ENCODE measurements around the gene SEMA4C.
"Not testable (repeated sequence)": the region's sequence is repeated elsewhere in the genome, so short reads cannot be mapped to it uniquely, and the experiment has no call there.

SEMA4C gene

GRCh38 chr2:96864343-96865091, 5.4 kb downstream of the SEMA4C start:
- DNase-seq: no peak

- no peak for DNase-seq
Measured at GRCh38 chr2:96863575-96864342, 6.1 kb downstream of the SEMA4C start.

GRCh38 chr2:96863056-96863455, 6.8 kb downstream of the SEMA4C start:
- DNase-seq: not testable (repeated sequence)

- DNase-seq: no peak
Measured at GRCh38 chr2:96861074-96861473, 8.8 kb downstream of the SEMA4C start.

GRCh38 chr2:96860065-96861029, 9.5 kb downstream of the SEMA4C start:
- DNase-seq: no peak

- DNase-seq: no peak
Measured at GRCh38 chr2:96859681-96860064, 10.2 kb downstream of the SEMA4C start.

- no peak for DNase-seq
Measured at GRCh38 chr2:96859099-96859649, 10.7 kb downstream of the SEMA4C start.

GRCh38 chr2:96857667-96858372, 12.1 kb downstream of the SEMA4C start, which contains the start of gene ANKRD39:
Gene ANKRD39 (minus strand): TSS chr2:96858016. CDS start chr2:96857987, 29 bp downstream.
- peak; percentile 95 for DNase-seq

- DNase-seq: no peak
Measured at GRCh38 chr2:96856776-96857666, 12.9 kb downstream of the SEMA4C start.

- no peak for DNase-seq
Measured at GRCh38 chr2:96853321-96853720, 16.6 kb downstream of the SEMA4C start.

GRCh38 chr2:96852667-96853066, 17.2 kb downstream of the SEMA4C start:
- no peak for DNase-seq

GRCh38 chr2:96848264-96848663, 21.6 kb downstream of the SEMA4C start:
- no peak for DNase-seq

- DNase-seq: no peak
Measured at GRCh38 chr2:96847586-96847985, 22.3 kb downstream of the SEMA4C start.

- DNase-seq: no peak
Measured at GRCh38 chr2:96846825-96847224, 23.1 kb downstream of the SEMA4C start.

- DNase-seq: no peak
Measured at GRCh38 chr2:96844405-96844808, 25.5 kb downstream of the SEMA4C start.

- no peak for DNase-seq
Measured at GRCh38 chr2:96843538-96844268, 26.2 kb downstream of the SEMA4C start, which contains the start of gene ANKRD23. Gene ANKRD23 (minus strand): TSS chr2:96844021. CDS start chr2:96843992, 29 bp downstream.

- DNase-seq: no peak
Measured at GRCh38 chr2:96842600-96842999, 27.3 kb downstream of the SEMA4C start.

- no peak for DNase-seq
Measured at GRCh38 chr2:96841701-96842495, 28.0 kb downstream of the SEMA4C start.
